SU-DHL-6 (cell line): ENCODE data around the gene MYO15A.

ENCODE experiments used
- CTCF ChIP-seq: fragments of 200-600 bp; sonication (generic); IDR thresholded peaks from one replicate; pipeline ENCODE4 v1.5.1; 2017; ENCODE audit warnings: antibody characterized with exemption, mild to moderate bottlenecking, low read length, moderate library complexity; ENCODE audit not compliant: insufficient read depth, poor library complexity, severe bottlenecking
- EZH2phosphoT487 ChIP-seq: fragments of 200-600 bp; sonication (generic), shearing (Covaris generic); conservative IDR thresholded peaks from 2 replicates; pipeline ENCODE4 v1.6.1; 2018; ENCODE audit warnings: mild to moderate bottlenecking, antibody characterized with exemption, low read length, moderate library complexity, mixed read lengths

GRCh38 chr17:18191967-18192366 is 83.4 kb downstream of the MYO15A start:
- TF ChIP-seq CTCF (no peak), EZH2phosphoT487 (no peak)
